ENCODE data around the gene OGG1.

DNA sequence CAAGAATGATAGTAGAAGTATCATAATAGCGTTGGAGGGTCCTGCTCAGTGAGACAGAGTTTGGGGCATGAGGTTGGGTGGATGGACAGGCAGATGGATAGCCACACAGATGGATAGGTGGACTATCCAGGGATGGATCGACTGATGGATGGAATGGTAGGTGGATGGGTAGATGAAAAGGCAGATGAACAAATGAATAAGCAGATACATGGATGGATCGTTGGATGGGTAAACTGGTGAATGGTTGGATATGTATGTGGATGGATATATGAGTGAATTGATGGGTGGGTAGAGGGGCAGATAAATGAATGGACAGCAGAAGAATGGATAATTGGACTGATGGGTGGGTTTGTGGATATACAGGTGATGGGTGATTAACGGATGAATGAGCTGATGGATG lies 36.6 kb upstream of the OGG1 start:
- no peak for TF ChIP-seq BCL6 (CRISPR knock-in tag; IDR thresholded peaks at IDR 0.05)
- TF ChIP-seq TEAD4 (IDR thresholded peaks at IDR 0.05; ENCODE audit: low read length), result no peak
- TF ChIP-seq TEAD4 (CRISPR knock-in tag; IDR thresholded peaks at IDR 0.05; ENCODE audit: borderline replicate concordance), result no peak
- TF ChIP-seq CREBBP (IDR thresholded peaks at IDR 0.05; ENCODE audit: low read depth, low read length), result no peak
- no peak for TF ChIP-seq ZNF586 (CRISPR knock-in tag; conservative IDR thresholded peaks at IDR 0.05)
- TF ChIP-seq CBX8 (IDR thresholded peaks at IDR 0.05; ENCODE audit: borderline replicate concordance, extremely low read depth, low read depth, low read length, poor library complexity, severe bottlenecking), result no peak
- TF ChIP-seq FOXJ3 (CRISPR knock-in tag; IDR thresholded peaks at IDR 0.05), result no peak
- no peak for TF ChIP-seq MAX (CRISPR knock-in tag; IDR thresholded peaks at IDR 0.05)
- no peak for TF ChIP-seq CHD4 (IDR thresholded peaks at IDR 0.05; ENCODE audit: insufficient read depth, insufficient replicate concordance, low read depth, low read length, poor library complexity, severe bottlenecking)
- no peak for TF ChIP-seq FOXM1 (IDR thresholded peaks at IDR 0.05; ENCODE audit: low read depth)
- no peak for TF ChIP-seq FOXM1 (CRISPR knock-in tag; IDR thresholded peaks at IDR 0.05; ENCODE audit: low read depth)
- TF ChIP-seq STAT5B (CRISPR knock-in tag; IDR thresholded peaks at IDR 0.05), result no peak
- TF ChIP-seq FOXA3 (CRISPR knock-in tag; conservative IDR thresholded peaks at IDR 0.05 in 1 of 2, IDR thresholded peaks at IDR 0.05 in 1 of 2), result no peak
- TF ChIP-seq ZEB2 (IDR thresholded peaks at IDR 0.05), result no peak
- TF ChIP-seq, protein P1, sequence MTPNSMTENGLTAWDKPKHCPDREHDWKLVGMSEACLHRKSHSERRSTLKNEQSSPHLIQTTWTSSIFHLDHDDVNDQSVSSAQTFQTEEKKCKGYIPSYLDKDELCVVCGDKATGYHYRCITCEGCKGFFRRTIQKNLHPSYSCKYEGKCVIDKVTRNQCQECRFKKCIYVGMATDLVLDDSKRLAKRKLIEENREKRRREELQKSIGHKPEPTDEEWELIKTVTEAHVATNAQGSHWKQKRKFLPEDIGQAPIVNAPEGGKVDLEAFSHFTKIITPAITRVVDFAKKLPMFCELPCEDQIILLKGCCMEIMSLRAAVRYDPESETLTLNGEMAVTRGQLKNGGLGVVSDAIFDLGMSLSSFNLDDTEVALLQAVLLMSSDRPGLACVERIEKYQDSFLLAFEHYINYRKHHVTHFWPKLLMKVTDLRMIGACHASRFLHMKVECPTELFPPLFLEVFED (CRISPR knock-in tag; conservative IDR thresholded peaks at IDR 0.05), result no peak
- no peak for TF ChIP-seq KDM2B (CRISPR knock-in tag; IDR thresholded peaks at IDR 0.05)
